Activated T-helper 1 cell treated with Interleukin-2 at 50 U/mL for 16 hours (primary cell): ENCODE data around the gene SPP2.

ENCODE experiments used
- DNase-seq: peaks from one replicate; pipeline ENCODE4 v3.0.0-alpha.2; 2020; ENCODE audit warnings: low read depth

Gene SPP2

GRCh38 chr2:234038076-234038802, 12.3 kb upstream of the SPP2 start:
- DNase-seq: no peak

GRCh38 chr2:234044157-234044556, 6.3 kb upstream of the SPP2 start:
- no peak for DNase-seq

- no peak for DNase-seq
These were observed 4.0 kb upstream of the SPP2 start for GRCh38 chr2:234046521-234046920.

- no peak for DNase-seq
These were observed 3.1 kb upstream of the SPP2 start for GRCh38 chr2:234047361-234047760.

GRCh38 chr2:234048049-234048448, 2.5 kb upstream of the SPP2 start:
- no peak for DNase-seq

GRCh38 chr2:234051374-234052070, 1.0 kb downstream of the SPP2 start:
- DNase-seq: no peak

- no peak for DNase-seq
These were observed 8.4 kb downstream of the SPP2 start for GRCh38 chr2:234058881-234059280.

- DNase-seq: no peak
These were observed 9.7 kb downstream of the SPP2 start for GRCh38 chr2:234060236-234060635.

- no peak for DNase-seq
These were observed 11.2 kb downstream of the SPP2 start for GRCh38 chr2:234061624-234062257.

GRCh38 chr2:234066587-234066986, 16.1 kb downstream of the SPP2 start:
- DNase-seq: no peak

GRCh38 chr2:234071664-234072063, 21.2 kb downstream of the SPP2 start:
- DNase-seq: no peak

- no peak for DNase-seq
These were observed 22.0 kb downstream of the SPP2 start for GRCh38 chr2:234072454-234072853.

GRCh38 chr2:234074751-234075517, 24.4 kb downstream of the SPP2 start:
- DNase-seq: no peak

- DNase-seq: no peak
These were observed 25.0 kb downstream of the SPP2 start for GRCh38 chr2:234075518-234075915.

GRCh38 chr2:234075947-234076346, 25.4 kb downstream of the SPP2 start:
- DNase-seq: no peak

- DNase-seq: no peak
These were observed 25.9 kb downstream of the SPP2 start for GRCh38 chr2:234076451-234076850.

- DNase-seq: no peak
These were observed 27.6 kb downstream of the SPP2 start for GRCh38 chr2:234078129-234078528.

- no peak for DNase-seq
These were observed 31.7 kb downstream of the SPP2 start for GRCh38 chr2:234081970-234082822.

- no peak for DNase-seq
These were observed 33.3 kb downstream of the SPP2 start for GRCh38 chr2:234083572-234084348.

- no peak for DNase-seq
These were observed 41.0 kb downstream of the SPP2 start for GRCh38 chr2:234091432-234091879.

GRCh38 chr2:234091883-234092282, 41.4 kb downstream of the SPP2 start:
- no peak for DNase-seq
